Measurements from ENCODE around the gene CAP2.
"Not testable (repeated sequence)": the region's sequence is repeated elsewhere in the genome, so short reads cannot be mapped to it uniquely, and the experiment has no call there.

The CAP2 gene

DNA sequence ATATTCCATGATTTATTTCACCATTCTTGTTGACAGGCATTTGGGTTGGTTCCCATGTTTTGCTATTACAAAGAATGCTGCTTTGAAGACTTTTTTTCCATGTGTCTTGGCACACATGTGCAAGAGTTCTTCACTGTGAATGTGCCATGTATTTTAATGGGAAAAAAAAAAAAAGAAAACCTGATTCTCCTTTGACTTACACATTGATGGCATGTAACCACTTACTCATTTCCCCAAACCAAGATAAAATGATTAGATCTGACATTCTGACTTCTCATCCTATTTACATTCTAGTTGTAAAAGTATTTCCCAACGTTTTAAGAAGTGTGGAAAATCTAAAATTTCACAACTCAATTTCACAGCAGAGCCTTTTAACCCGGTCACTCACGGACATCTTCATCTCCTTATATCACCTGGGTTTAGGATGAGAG is 4.4 kb downstream of the CAP2 start:
- peak; percentile 82 for DNase-seq

DNA sequence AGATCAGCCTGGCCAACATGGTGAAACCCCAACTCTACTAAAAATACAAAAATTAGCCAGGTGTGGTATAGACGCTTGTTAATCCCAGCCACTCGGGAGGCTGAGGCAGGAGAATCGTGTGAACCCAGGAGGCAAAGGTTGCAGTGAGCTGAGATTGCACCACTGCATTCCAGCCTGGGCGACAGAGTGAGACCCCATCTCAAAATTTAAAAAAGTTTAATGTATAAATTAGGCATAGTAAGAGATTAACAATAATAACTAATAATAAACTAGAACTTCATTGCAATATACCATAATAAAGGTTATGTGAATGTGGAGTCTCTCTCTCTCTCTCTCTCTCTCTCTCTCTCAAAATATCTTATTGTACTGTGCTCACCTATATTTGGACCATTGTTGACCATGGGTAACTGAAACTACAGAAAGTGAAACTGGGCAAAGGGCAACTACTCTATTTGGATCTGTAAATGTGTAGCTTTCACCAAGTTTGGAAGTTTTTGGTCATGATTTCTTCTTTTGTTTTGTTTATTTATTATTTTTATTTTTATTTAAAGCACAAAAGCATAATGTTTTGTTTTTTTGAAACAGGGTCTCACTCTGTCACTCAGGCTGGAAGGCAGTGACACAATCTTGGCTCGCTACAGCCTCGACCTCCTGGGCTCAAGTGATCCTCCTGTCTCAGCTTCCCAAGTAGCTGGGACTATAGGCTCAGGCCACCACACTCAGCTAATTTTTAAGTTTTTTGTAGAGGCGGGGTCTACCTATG is 12.0 kb downstream of the CAP2 start:
- DNase-seq = not testable (repeated sequence)

DNA sequence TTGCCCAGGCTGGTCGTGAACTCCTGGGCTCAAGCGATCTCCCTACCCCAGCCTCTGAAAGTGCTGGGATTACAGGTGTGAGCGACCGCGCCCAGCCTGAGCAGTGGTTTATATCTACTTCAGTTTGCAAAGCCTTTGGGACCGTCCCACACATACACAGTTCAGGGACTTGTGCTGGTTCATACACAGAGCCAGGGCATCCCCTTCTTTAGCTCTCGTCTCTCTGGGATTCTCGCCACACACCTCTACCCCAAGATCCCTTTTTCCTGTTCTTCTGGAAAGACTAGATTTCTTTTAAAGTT is 12.5 kb downstream of the CAP2 start:
- DNase-seq = no peak

DNA sequence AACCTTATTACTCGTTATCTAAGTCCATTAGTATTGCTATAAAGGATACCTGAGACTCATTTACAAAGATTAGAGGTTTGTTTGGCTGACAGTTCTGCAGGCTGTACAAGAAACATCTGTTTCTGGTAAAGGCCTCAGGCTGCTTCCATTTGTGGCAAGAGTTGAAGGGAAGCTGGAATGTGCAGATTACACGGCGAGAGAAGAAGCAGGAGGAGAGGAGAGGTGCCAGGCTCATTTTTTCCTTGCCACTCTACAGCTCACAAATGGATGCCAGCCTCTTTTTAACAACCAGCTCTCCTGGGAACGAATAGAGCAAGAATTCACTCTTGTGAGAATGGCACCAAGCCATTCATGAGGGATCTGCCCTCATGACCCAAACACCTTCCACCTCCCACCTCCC is 14.7 kb downstream of the CAP2 start:
- DNase-seq = no peak

DNA sequence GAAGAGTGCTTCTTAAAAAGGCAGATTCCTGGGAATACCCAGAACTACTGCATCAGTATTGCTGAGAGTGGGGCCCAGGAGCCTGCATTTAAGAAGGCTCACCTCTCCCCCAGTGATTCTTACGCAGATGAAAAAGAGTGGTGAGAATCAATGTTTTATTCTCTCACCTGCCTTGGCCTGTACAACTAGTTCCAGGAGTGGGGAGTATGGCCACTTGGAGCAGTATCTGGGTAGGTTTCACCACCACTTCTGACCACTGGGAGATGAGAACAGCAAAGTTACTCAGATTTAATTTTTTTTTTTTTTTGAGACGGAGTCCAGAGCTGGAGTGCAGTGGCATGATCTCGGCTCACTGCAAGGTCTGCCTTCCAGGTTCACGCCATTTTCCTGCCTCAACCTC is 16.9 kb downstream of the CAP2 start:
- DNase-seq = no peak

DNA sequence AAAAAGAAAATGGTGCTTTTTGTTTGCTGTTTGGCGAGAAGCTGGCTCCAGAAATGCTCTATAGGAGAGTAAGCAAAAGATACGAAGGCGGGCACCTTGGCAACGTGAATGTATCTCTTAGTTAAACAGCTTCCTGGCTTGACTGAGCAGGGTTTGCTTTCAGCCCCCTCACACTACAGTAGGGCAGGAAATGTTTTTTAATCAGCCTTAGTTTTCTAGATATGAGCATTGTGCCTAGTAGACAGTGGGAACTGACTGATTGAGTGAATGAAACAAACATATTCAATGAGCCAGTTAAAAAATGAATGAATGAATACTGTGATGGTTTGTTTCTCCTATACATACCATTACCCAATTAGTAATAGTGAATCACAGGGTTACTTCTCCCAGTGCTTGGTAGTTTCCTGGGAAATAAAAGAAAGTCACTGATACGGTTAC is 19.9 kb downstream of the CAP2 start:
- peak; percentile 59 for DNase-seq

DNA sequence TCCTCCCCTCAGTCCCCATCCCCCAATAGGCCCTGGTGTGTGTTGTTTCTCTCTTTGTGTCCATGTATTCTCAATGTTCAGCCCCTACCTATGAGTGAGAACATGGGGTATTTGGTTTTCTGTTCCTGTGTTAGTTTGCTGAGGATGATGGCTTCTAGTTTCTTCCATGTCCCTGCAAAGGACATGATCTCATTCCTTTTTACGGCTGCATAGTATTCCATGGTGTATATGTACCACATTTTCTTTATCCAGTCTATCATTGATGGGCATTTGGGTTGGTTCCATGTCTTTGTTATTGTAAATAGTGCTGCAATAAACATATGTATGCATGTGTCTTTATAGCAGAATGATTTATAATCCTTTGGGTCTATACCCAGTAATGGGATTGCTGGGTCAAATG is 21.0 kb downstream of the CAP2 start:
- DNase-seq = not testable (repeated sequence)

DNA sequence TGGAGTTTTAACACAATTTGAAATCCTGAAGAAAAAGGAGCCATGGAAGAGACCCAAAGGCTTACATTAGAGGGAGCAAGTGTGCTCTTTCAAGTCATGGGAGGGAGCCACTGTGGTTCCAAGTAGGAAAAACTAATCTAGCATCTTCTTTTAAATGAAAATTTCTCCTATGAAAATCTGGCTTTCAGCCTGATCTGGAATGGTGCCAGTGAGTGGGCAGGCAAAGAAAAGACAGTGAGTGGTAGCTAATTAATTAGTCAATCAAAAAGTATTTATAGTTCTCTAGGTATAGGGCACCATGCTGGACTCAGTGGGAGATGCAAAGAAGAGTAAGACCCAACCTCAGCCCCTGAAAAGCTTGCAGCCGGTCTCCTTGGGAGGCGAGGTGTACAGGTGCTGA is 21.9 kb downstream of the CAP2 start:
- no peak for DNase-seq

DNA sequence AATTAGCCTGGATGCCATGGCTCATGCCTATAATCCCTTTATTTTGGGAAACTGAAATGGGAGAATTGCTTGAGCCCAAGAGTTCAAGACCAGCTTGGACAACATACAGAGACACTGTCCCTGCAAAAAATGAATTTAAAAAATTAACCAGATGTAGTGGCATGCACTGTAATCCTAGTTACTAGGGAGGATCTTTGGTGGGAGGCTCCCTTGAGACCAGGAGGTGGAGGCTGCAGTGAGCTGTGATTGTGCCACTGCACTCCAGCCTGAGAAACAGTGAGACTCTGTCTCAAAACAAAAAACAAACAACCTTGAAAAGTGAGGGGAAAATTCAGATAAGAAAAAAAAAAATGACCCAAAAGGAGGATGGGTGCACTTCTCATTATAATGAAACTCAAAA is 23.4 kb downstream of the CAP2 start:
- no peak for DNase-seq

DNA sequence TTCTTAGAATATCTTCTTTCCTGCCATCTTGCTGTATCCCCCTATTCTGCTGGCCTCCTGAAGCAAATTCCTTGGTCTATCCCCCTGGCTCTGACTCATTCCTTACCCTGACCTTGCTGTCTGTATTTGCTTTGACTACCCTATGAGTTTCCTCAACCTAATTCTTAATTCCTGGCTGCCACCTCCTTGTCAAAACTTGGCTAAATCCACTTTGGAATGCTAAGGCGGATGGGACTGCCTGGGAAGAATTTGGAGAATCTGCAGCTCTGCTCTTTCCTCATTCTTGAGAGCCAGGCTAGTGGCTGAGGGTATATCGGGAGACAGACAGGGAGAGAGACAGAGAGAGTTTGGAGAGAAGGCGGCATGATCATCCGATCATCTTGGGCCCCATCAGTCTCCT is 24.4 kb downstream of the CAP2 start:
- DNase-seq = peak; percentile 98

DNA sequence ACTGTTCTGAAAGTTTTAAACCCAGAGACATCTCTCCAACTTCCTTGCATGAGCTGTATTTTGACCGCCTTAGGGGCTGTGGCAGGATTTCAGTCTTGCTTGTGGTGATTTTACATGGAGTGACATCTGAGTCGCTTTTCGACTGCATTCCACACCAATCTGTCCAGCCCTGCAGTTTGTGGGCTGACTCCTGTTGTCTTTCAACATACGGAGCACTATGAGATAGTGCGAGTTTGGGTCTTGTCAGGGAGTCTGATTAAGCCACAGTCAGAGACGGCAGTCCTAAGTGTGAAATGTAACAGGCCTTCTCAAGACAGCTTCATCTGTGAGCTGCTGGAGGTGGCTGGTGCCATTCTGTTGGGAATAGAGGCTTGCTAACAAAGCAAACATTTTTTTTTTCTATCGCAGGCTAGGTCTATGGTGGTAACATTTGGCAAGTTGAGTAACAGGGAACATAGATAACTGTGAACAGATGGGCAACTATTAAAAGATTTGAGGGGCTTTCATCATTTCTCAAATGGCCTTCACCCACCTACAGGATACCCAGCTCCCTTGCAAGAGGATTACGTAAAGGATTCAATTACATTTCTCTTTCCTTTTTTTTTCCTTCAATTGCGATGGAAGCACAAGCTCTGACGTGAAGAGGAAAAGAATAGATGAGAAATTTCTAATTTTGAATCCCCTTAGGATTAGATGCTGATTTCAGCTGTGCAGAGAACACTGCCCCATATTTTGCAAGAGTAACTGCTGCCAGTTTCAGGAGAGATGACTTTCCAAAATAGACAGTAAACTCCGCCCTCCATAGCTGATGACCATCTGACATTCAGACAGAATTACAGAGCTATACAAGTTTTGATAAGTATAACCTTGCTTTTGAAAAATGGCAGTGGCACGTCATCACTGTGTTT is 25.1 kb downstream of the CAP2 start:
- DNase-seq = peak; percentile 76

DNA sequence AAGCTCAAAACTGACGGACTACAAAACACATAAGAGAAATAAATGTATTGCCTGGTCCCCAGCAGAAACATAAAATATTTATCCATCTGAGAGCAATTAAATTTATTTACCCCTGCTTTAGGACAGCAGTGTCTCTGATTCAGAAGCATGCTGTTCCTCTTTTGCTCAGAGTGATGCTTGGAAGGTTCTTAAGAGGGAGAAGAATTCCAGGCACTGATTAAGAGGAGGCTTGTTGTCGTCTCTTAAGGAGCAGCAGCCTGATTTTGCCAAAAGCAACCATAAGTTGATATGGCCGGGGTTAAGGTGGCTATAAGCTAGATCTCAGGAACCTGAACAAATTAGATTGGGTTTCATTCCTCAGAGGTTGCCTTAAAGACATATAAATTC is 25.8 kb downstream of the CAP2 start:
- DNase-seq = peak; percentile 33

DNA sequence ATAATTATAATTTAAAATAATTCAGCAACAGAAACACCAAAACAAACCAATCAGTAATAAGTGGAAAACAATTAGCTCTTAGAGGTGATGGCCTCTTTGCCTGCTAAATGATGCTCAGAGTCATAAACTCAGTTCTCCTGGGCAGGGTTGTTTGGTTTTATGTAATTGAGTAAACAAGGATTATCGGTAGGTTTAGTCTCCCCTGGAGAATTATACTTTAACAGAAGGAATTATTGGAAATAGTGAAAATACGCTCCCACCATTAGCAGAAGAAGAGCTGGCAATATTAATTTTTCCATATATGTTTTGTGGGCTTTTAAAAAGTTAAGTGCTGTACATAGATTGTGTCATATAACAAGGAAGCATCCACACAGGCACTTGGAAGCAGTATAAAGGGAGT is 27.0 kb downstream of the CAP2 start:
- DNase-seq = no peak

DNA sequence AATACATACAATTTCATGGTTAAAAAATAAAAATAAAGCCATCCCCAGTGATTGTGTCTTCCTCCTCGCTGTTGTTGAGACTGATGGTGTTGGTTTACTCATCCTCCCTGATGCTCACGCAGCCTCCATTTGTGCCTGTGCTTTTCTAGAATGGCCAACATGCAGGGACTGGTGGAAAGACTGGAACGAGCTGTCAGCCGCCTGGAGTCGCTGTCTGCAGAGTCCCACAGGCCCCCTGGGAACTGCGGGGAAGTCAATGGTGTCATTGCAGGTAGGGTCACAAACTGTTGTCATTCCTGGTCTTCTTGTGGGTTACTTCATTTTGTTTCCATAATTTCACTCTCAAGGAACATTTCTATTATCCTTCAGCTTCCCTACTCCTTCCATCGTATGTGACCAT is 28.0 kb downstream of the CAP2 start:
- DNase-seq = no peak

DNA sequence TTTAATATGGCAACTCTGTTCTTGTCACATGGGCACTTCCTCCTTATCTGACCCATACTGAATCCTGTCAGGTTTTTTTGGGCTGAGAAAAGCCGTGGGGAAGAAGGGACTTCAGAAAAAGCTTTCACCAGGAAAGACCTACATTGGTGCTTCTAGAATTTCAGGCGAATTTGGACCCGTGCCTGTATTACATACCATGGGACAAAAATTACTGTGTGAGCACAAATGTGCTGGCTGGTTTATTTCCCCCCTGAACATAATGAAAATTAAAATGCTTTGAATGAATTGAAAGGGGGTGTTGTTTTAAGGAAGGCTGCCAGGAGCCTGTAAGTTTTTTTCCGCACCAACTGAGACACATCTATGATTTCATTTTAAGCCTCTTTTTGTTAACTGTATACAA is 29.6 kb downstream of the CAP2 start:
- DNase-seq = no peak

DNA sequence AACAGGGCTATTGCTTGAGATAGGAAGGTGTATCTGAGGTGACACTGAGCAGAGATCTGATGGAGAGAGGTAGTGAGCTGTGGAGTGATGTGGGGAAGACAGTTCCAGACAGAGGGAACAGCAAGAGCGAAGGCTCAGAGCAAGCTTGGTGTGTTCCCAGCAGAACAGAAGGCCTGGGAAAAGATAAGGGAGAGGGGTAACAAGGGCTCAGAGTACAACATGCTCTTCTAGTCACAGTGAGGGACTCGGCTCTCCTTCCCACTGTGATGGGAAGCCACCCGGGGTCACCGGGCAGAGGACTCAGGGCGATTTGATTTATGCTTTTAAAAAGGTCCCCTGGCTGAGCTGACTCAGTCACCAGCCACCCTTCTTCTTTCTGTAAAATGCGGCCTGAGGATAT is 33.7 kb downstream of the CAP2 start:
- no peak for DNase-seq

DNA sequence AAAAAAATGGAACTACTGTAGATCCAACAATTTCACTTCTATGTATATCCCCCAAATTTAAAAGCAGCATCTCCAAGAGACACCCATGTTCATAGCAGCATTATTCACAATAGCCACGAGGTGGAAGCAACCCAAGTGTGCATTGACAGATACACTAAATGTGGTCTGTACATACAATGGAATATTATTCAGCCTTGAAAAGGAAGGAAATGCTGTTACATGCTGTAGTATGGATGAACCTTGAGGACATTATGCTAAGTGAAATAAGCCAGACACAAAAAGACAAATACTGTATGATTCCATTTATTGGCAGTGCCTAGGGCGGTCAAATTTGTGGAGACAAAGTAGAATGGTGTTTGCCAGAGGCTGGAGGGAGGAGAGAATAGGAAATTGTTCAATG is 34.2 kb downstream of the CAP2 start:
- no peak for DNase-seq

DNA sequence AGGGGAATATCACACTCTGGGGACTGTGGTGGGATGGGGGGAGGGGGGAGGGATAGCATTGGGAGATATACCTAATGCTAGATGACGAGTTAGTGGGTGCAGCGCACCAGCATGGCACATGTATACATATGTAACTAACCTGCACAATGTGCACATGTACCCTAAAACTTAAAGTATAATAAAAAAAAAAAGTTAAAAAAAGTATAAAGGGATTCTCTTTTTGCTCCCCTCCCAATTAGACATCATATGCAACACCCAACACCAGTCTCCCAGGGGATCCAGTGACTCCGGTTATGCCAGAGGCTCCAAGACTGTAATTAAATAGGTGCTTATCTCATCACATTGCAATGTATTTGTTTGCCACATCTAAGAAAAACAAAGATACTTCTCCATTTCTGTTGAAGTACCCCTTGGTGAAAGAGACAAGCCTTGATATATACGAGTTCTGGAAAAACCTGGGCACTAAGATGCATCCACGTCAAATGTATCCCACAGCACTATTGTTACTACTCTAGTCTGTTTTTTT is 35.3 kb downstream of the CAP2 start:
- DNase-seq = not testable (repeated sequence)

DNA sequence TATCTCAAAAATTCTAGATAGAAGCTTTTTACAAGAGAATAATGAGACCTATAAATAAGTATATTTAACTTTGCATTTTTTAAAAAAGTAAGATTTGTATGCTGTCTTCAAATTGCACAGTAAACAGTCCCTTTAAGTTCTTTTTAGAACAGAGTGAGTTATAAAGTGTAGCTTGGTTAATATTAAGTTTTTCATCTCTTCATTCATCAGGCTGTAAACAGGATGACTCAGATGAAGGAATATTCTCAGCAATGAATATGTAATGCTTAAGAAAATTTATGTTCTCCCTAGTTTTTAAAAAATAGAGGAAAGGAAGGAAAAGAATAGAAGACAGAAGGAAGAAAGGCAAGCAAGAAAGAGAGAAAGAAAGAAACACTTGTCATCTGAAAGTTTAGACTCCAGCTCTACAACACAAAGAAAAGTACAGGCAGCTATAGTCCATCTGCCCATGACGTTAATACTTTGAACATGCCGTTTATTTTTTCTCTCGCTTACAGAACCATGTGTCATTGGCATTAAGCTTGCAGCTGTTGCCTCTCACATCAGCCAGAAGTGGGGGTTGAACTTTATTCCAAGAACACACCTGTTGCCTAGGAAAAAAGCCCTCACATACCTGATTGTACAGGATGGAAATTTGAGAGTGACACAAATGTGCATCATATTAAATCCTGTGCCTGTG is 36.1 kb downstream of the CAP2 start:
- peak; percentile 41 for DNase-seq

DNA sequence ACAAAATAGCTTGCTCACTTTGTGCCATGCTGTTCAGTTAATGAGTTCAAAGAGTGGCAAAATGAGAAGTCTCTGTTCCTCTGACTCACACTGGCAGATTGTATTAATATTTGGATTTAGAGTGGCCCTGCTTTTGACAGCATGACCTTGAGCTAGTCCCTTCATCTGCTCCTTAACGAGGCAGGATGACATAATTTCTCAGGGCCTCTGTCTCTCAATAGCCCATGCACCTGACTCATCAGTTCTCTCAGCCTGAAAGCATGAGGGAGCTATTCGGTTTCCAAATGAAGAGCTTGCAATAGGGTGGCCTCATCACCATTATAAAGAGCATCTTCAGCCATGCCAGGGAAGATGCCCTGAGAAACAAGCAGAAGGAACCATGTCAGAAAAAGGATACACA is 38.2 kb downstream of the CAP2 start:
- DNase-seq = peak; percentile 53

DNA sequence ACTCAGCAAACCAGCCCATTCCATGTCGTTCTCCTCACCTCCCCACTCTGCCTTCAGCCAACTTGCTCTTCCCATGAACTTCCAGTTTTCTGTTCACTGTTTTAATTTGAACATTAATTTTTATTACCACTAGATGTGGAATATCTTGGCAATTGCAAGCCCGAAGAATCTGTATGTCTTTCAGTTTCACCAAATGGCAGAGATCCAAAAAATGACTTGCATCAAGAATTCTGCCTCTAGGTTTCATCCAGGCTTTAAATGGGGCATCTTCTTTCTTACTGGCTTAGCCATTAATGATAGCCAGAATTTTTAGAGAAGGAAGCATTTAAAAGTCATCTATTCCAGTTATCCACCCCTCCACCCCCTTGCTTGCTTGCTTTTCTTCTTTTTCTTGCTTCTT is 39.0 kb downstream of the CAP2 start:
- DNase-seq = peak; percentile 50

DNA sequence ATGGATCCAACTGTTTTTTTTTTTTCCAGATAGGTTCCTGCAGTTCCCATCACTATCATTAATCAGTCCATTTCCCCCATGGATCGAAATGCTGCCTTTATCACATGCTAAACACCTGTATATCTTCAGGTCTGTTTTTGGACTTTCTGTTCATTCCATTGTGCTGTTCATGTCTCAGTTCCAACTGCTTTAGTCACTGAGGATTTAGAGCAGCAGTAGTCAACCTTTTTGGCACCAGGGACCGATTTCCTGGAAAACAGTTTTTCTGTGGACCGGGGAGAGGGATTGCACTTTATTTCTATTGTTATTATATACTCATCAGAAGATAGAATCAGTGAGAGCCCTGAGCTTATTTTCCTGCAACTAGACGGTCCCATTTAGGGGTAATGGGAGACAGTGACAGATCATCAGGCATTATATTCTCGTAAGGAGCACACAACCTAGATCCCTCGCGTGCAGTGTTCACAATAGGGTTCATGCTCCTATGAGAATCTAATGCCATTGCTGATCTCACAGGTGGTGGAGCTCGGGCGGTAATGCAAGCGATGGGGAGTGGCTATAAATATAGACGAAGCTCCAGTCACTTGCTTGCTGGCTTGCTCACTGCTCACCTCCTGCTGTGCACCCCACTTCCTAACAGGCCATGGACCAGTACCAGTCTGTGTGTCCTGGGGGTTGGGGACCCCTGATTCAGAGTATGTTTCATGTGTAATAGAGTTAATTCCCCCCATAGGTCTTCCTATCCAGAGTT is 46.0 kb downstream of the CAP2 start:
- no peak for DNase-seq

DNA sequence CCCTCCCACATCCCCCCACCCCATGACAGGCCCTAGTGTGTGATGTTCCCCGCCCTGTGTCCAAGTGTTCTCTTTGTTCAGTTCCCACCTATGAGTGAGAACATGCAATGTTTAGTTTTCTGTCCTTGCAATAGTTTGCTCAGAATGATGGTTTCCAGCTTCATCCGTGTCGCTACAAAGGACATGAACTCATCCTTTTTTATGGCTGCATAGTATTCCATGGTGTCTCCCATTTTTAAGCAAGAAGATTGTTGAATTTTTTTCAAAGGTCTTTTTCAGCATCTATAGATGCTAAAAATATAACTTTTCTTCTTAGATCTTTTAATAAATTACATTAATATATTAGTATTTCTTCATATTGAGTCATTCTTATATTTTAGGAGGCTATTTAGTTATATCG is 47.4 kb downstream of the CAP2 start:
- DNase-seq = not testable (repeated sequence)

Measured in fibroblast of skin of right quadriceps (primary cell).